B cell (primary cell): Measurements from ENCODE around the gene CDCA7L. TPM values are rescaled to one million over a fixed set of nuclear protein-coding genes. Genes with fewer than 3 reads are reported as not detected.

Source experiments
- ATAC-seq: fragments of 200-7000 bp; cut with Tn5 transposase; one replicate; pipeline ENCODE4 v1.10.0; 2021; ENCODE audit warnings: low read depth, mild to moderate bottlenecking, moderate number of reproducible peaks, moderate library complexity
- CTCF ChIA-PET: fragments of 350-600 bp; sonication (Branson Sonifier 250); formaldehyde crosslinking; loops from one replicate; lab custom pipeline; 2021; ENCODE audit warnings: antibody characterized with exemption, inconsistent platforms; lab: Charles Lee
- POLR2A ChIA-PET: fragments of 350-600 bp; sonication (Branson Sonifier 250); formaldehyde crosslinking; loops from one replicate; lab custom pipeline; 2021; ENCODE audit warnings: antibody characterized with exemption; lab: Charles Lee
- DNase-seq: peaks from one replicate; pipeline ENCODE4 v3.0.0; 2013
- H2AFZ ChIP-seq: 2 replicates; pipeline ENCODE4 v1.6.1; 2012; ENCODE audit warnings: mild to moderate bottlenecking, low read depth, low read length; ENCODE audit not compliant: insufficient read depth, poor library complexity, severe bottlenecking
- H3K27ac ChIP-seq, 2 donors: 1 replicate in 1 of 2; 2 replicates in 1 of 2; pipeline ENCODE4 v1.5.1; 2012 to 2013; ENCODE audit warnings: low read length in 2 of 2, mild to moderate bottlenecking in 2 of 2, moderate library complexity in 1 of 2
- H3K27me3 ChIP-seq, 4 experiments: fragments of 200-600 bp in 1 of 4; sonication (generic) in 1 of 4; replicated peaks in 1 of 4; 1 replicate in 2 of 4; 2 replicates in 2 of 4; pipeline versions ENCODE4 v1.6.1 to v1.7.0; 2013 to 2016; ENCODE audit warnings: low read length in 3 of 4, mild to moderate bottlenecking in 2 of 4, mixed read lengths in 1 of 4, moderate library complexity in 1 of 4; ENCODE audit not compliant: insufficient read depth in 4 of 4, control insufficient read depth in 3 of 4; ENCODE audit errors: control extremely low read depth in 1 of 4
- H3K36me3 ChIP-seq, 2 experiments: replicated peaks in 1 of 2; 1 replicate in 1 of 2; 2 replicates in 1 of 2; pipeline versions ENCODE4 v1.6.1 to v1.7.1; 2013; ENCODE audit warnings: low read length in 1 of 2; ENCODE audit not compliant: insufficient read depth in 2 of 2, control insufficient read depth in 1 of 2; ENCODE audit errors: control extremely low read depth in 1 of 2, extremely low read depth in 1 of 2
- H3K4me1 ChIP-seq, 2 donors: fragments of 200-600 bp in 1 of 2; sonication (generic) in 1 of 2; 1 replicate in 1 of 2; 2 replicates in 1 of 2; pipeline versions ENCODE4 v1.5.1 to v1.6.1; 2013 to 2017; ENCODE audit warnings: low read length in 2 of 2; ENCODE audit not compliant: control insufficient read depth in 2 of 2, insufficient read depth in 2 of 2
- H3K4me2 ChIP-seq: replicated peaks from 2 replicates; pipeline ENCODE3; 2012; ENCODE audit warnings: mild to moderate bottlenecking, low read depth, low read length; ENCODE audit not compliant: poor library complexity, severe bottlenecking
- H3K4me3 ChIP-seq, 5 experiments: fragments of 200-600 bp in 1 of 5; sonication (generic) in 1 of 5; 1 replicate in 3 of 5; 2 replicates in 2 of 5; pipeline versions ENCODE4 v1.5.1 to v1.7.0; 2011 to 2016; ENCODE audit warnings: low read length in 4 of 5, mild to moderate bottlenecking in 4 of 5, low read depth in 2 of 5, control low read depth in 1 of 5, moderate library complexity in 1 of 5; ENCODE audit not compliant: insufficient read depth in 1 of 5; ENCODE audit errors: control extremely low read depth in 1 of 5, extremely low read depth in 1 of 5
- H3K79me2 ChIP-seq: fragments of 200-600 bp; sonication (generic); one replicate; pipeline ENCODE4 v1.6.0; 2016; ENCODE audit warnings: low read length; ENCODE audit not compliant: control insufficient read depth, insufficient read depth
- H3K9ac ChIP-seq: fragments of 200-600 bp; sonication (generic); 2 replicates; pipeline ENCODE4 v1.6.1; 2017; ENCODE audit warnings: mild to moderate bottlenecking, low read length, moderate library complexity
- H3K9me3 ChIP-seq, 3 donors: one replicate each; pipeline versions ENCODE4 v1.6.1 to v1.7.1; 2013; ENCODE audit warnings: low read length in 2 of 3; ENCODE audit not compliant: control insufficient read depth in 2 of 3, insufficient read depth in 1 of 3; ENCODE audit errors: control extremely low read depth in 1 of 3
- H4K20me1 ChIP-seq: 2 replicates; pipeline ENCODE4 v1.6.0; 2012; ENCODE audit warnings: mild to moderate bottlenecking, low read length; ENCODE audit not compliant: insufficient read depth, control insufficient read depth, poor library complexity, severe bottlenecking
- H3K27ac Mint-ChIP-seq: one replicate; pipeline ENCODE4 v1.8.0; 2021; ENCODE audit warnings: mixed read lengths
- H3K27me3 Mint-ChIP-seq: one replicate; pipeline ENCODE4 v1.8.0; 2021; ENCODE audit warnings: mixed read lengths
- H3K4me1 Mint-ChIP-seq: one replicate; pipeline ENCODE4 v1.8.0; 2021; ENCODE audit warnings: mixed read lengths
- H3K4me3 Mint-ChIP-seq: one replicate; pipeline ENCODE4 v1.8.0; 2021; ENCODE audit warnings: mixed read lengths
- H3K9me3 Mint-ChIP-seq: one replicate; pipeline ENCODE4 v1.8.0; 2022; ENCODE audit warnings: mixed read lengths; ENCODE audit not compliant: insufficient read depth
- EZH2 ChIP-seq: IDR thresholded peaks from 2 replicates; pipeline ENCODE4 v1.6.1; 2012; ENCODE audit warnings: borderline replicate concordance, low read depth, mild to moderate bottlenecking, moderate library complexity, low read length; ENCODE audit not compliant: insufficient read depth, poor library complexity, severe bottlenecking
- WGBS: methylation state at CpG from one replicate; pipeline ENCODE4 v1.1.5; 2013; ENCODE audit warnings: missing lambda C conversion rate; ENCODE audit not compliant: insufficient coverage; 5-methylcytosine and 5-hydroxymethylcytosine counted together
- intact Hi-C: fragments of 100-400 bp; cut with micrococcal nuclease; formaldehyde crosslinking; loops from one replicate; pipeline ENCODE4 v1.10.0; 2022
- polyA plus RNA-seq: library from polyadenylated mRNA; depleted of rRNA; stranded (reverse); fragments of >200 nt; gene quantifications from 2 replicates; pipeline ENCODE4 v1.2.3, GENCODE V29; 2012
- total RNA-seq, 2 donors: library from RNA; stranded (reverse); fragments of 120-200 nt in 1 of 2; gene quantifications; 1 replicate in 1 of 2; 2 replicates in 1 of 2; pipeline versions ENCODE4 v1.2.3 to v1.2.4, GENCODE V29; 2013 to 2022
- TF ChIP-seq, protein P1 (sequence below): fragments of 200-600 bp; IDR thresholded peaks from one replicate; pipeline ENCODE4 v1.8.0; 2022; ENCODE audit warnings: antibody characterized with exemption, mild to moderate bottlenecking

The CDCA7L gene
- total and polyA plus RNA-seq, 2 donors (not counting 1 experiment from before 2014, with no cell fraction given), result 84.0 to 129 TPM

GRCh38 chr7:21887779-21888178, 57.9 kb downstream of the CDCA7L start:
- DNase-seq, result no peak
- no peak overlapping the region for H2AFZ ChIP-seq
- H3K27ac Mint-ChIP-seq, result no peak overlapping the region
- H3K27me3 ChIP-seq, result no peaks in the 10 kb centered on the region
- H3K79me2 ChIP-seq, result no peaks in the 10 kb centered on the region
- no peak overlapping the region for H3K4me3 ChIP-seq
- intact Hi-C loops, result no loop called here
- CTCF ChIA-PET, result no interaction called here
- H3K36me3 ChIP-seq, result no peaks in the 10 kb centered on the region
- no peak overlapping the region for H3K9ac ChIP-seq
- peaks cover 6% of the 10 kb centered on the region for H3K4me1 Mint-ChIP-seq
- H4K20me1 ChIP-seq, result no peaks in the 10 kb centered on the region
- no peaks in the 10 kb centered on the region for H3K9me3 ChIP-seq
- POLR2A ChIA-PET, result no interaction called here
- H3K4me2 ChIP-seq, result no peak overlapping the region
- no peak for ATAC-seq
- H3K4me1 ChIP-seq, result no peaks in the 10 kb centered on the region
- no peak overlapping the region for H3K27ac ChIP-seq
- WGBS, result no CpG with 5 or more reads among the region's 4 CpGs
- H3K4me3 Mint-ChIP-seq, result no peak overlapping the region
- H3K9me3 Mint-ChIP-seq, result no peaks in the 10 kb centered on the region
- no peaks in the 10 kb centered on the region for H3K27me3 Mint-ChIP-seq
- TF ChIP-seq EZH2, result no peak

- H2AFZ ChIP-seq, result no peak overlapping the region
- no peak for TF ChIP-seq EZH2
- TF ChIP-seq, protein P1, sequence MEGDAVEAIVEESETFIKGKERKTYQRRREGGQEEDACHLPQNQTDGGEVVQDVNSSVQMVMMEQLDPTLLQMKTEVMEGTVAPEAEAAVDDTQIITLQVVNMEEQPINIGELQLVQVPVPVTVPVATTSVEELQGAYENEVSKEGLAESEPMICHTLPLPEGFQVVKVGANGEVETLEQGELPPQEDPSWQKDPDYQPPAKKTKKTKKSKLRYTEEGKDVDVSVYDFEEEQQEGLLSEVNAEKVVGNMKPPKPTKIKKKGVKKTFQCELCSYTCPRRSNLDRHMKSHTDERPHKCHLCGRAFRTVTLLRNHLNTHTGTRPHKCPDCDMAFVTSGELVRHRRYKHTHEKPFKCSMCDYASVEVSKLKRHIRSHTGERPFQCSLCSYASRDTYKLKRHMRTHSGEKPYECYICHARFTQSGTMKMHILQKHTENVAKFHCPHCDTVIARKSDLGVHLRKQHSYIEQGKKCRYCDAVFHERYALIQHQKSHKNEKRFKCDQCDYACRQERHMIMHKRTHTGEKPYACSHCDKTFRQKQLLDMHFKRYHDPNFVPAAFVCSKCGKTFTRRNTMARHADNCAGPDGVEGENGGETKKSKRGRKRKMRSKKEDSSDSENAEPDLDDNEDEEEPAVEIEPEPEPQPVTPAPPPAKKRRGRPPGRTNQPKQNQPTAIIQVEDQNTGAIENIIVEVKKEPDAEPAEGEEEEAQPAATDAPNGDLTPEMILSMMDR, result no peak
- DNase-seq (no peak), ATAC-seq (no peak)
- ChIA-PET POLR2A (no interaction called here), CTCF (no interaction called here)
- WGBS, result no CpG with 5 or more reads among the region's 2 CpGs
- H3K4me3 ChIP-seq, result no peak overlapping the region
- no peaks in the 10 kb centered on the region for H3K9me3 Mint-ChIP-seq
- no peak overlapping the region for H3K27ac Mint-ChIP-seq
- intact Hi-C loops, result no loop called here
- H3K4me1 ChIP-seq, result no peaks in the 10 kb centered on the region
- H4K20me1 ChIP-seq, result no peaks in the 10 kb centered on the region
- H3K9me3 ChIP-seq, result no peaks in the 10 kb centered on the region
- no peak overlapping the region for H3K27ac ChIP-seq
- no peak overlapping the region for H3K4me2 ChIP-seq
- no peaks in the 10 kb centered on the region for H3K79me2 ChIP-seq
- H3K9ac ChIP-seq, result no peak overlapping the region
- H3K36me3 ChIP-seq, result no peaks in the 10 kb centered on the region
- H3K27me3 Mint-ChIP-seq, result no peaks in the 10 kb centered on the region
- no peak overlapping the region for H3K4me3 Mint-ChIP-seq
- H3K27me3 ChIP-seq, result no peaks in the 10 kb centered on the region
- peaks cover 6% of the 10 kb centered on the region for H3K4me1 Mint-ChIP-seq
These were observed 58.3 kb downstream of the CDCA7L start for GRCh38 chr7:21887353-21887752.
